ENCODE data around the gene ITCH.

DNA sequence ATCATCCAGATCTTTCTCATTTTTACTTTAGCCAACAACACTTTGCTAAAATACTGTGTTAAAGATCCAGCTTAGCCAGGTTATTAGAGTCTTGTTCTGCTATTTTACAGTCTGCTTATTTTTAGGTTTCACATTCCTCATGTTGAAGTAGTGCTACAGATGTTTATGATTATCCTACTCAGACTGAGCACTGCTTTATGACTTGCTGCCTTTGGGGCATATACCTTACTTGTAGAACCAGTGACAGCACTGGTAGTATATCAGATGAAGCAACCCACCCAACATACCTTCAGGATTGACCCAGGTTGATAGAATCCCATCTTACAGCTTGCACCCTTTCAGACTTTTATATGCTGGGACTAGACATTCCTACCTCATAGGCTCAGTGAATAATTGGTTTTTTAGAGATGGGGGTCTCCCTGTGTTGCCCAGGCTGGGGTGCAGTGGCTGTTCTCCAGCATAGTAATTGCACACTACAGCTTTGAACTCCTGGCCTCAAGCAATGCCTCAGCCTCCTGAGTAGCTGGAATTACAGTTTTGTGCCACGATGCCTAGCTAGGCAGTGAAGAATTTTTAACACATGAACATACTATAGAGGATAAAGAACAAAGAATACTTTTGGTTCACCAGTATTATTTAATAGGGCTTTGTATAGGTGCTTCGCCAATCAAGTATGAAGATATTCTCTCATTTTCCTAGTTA is 89.4 kb downstream of the ITCH start:
- TF ChIP-seq, protein P1, sequence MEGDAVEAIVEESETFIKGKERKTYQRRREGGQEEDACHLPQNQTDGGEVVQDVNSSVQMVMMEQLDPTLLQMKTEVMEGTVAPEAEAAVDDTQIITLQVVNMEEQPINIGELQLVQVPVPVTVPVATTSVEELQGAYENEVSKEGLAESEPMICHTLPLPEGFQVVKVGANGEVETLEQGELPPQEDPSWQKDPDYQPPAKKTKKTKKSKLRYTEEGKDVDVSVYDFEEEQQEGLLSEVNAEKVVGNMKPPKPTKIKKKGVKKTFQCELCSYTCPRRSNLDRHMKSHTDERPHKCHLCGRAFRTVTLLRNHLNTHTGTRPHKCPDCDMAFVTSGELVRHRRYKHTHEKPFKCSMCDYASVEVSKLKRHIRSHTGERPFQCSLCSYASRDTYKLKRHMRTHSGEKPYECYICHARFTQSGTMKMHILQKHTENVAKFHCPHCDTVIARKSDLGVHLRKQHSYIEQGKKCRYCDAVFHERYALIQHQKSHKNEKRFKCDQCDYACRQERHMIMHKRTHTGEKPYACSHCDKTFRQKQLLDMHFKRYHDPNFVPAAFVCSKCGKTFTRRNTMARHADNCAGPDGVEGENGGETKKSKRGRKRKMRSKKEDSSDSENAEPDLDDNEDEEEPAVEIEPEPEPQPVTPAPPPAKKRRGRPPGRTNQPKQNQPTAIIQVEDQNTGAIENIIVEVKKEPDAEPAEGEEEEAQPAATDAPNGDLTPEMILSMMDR (IDR thresholded peaks at IDR 0.05) = no peak
- TF ChIP-seq POLR2A (IDR thresholded peaks at IDR 0.05; ENCODE audit: low read depth) (no peak), POLR2AphosphoS5 (IDR thresholded peaks at IDR 0.05) (no peak)
